SK-N-SH treated with all-trans-retinoic acid at 6 μM for 48 hours (cell line): ENCODE measurements around the gene ATP8B2.

Experiments used
- GLIS3 ChIP-seq: fragments of 250-450 bp; sonication (Bioruptor Pico); IDR thresholded peaks from 2 replicates; pipeline ENCODE4 v1.5.0; 2020; ENCODE audit warnings: mild to moderate bottlenecking, moderate library complexity
- PPARA ChIP-seq: fragments of 250-450 bp; sonication (Bioruptor Pico); IDR thresholded peaks from 2 replicates; pipeline ENCODE4 v1.5.0; 2020; ENCODE audit warnings: mild to moderate bottlenecking, borderline replicate concordance
- RARB ChIP-seq: fragments of 250-450 bp; sonication (Bioruptor Pico); IDR thresholded peaks from 2 replicates; pipeline ENCODE4 v1.8.0; 2021; ENCODE audit warnings: mild to moderate bottlenecking, moderate library complexity
- ZFP3 ChIP-seq: fragments of 250-450 bp; sonication (Bioruptor Pico); IDR thresholded peaks from 2 replicates; pipeline ENCODE4 v1.5.0; 2020; ENCODE audit warnings: mild to moderate bottlenecking, moderate library complexity
- TF ChIP-seq, protein P1 (sequence below): fragments of 250-450 bp; sonication (Bioruptor Pico); IDR thresholded peaks from 2 replicates; pipeline ENCODE4 v1.5.1; 2021; ENCODE audit warnings: mild to moderate bottlenecking, moderate library complexity
- TF ChIP-seq, protein P2 (sequence below): fragments of 250-450 bp; sonication (Bioruptor Pico); IDR thresholded peaks from 2 replicates; pipeline ENCODE4 v1.5.1; 2020; ENCODE audit warnings: low read depth, mild to moderate bottlenecking, moderate library complexity

DNA sequence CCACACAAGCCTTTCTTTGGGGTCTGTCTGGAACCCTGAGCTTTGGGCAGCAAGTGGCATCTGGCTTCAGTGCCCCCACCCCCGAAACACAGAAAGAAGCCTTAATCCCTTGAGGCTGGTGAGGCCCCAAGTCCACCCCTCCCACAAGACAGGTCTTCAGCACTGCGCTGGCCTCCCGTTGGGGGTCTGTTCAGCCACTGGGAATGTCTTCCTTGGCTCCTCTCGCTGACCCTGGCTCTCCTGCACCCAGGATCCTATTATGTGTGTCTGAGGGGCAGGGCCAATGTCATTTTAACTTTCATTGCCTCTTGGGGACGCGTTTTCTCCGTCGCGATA, 26.9 kb downstream of the ATP8B2 start:
- TF ChIP-seq RARB (CRISPR knock-in tag) = no peak
- no peak for TF ChIP-seq GLIS3 (CRISPR knock-in tag)
- TF ChIP-seq ZFP3 (CRISPR knock-in tag) = no peak
- TF ChIP-seq PPARA (CRISPR knock-in tag) = no peak
- TF ChIP-seq, protein P1, sequence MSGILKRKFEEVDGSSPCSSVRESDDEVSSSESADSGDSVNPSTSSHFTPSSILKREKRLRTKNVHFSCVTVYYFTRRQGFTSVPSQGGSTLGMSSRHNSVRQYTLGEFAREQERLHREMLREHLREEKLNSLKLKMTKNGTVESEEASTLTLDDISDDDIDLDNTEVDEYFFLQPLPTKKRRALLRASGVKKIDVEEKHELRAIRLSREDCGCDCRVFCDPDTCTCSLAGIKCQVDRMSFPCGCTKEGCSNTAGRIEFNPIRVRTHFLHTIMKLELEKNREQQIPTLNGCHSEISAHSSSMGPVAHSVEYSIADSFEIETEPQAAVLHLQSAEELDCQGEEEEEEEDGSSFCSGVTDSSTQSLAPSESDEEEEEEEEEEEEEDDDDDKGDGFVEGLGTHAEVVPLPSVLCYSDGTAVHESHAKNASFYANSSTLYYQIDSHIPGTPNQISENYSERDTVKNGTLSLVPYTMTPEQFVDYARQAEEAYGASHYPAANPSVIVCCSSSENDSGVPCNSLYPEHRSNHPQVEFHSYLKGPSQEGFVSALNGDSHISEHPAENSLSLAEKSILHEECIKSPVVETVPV = no peak
- TF ChIP-seq, protein P2, sequence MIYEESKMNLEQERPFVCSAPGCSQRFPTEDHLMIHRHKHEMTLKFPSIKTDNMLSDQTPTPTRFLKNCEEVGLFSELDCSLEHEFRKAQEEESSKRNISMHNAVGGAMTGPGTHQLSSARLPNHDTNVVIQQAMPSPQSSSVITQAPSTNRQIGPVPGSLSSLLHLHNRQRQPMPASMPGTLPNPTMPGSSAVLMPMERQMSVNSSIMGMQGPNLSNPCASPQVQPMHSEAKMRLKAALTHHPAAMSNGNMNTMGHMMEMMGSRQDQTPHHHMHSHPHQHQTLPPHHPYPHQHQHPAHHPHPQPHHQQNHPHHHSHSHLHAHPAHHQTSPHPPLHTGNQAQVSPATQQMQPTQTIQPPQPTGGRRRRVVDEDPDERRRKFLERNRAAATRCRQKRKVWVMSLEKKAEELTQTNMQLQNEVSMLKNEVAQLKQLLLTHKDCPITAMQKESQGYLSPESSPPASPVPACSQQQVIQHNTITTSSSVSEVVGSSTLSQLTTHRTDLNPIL (CRISPR knock-in tag) = no peak
